ENCODE data around the gene CYB561.
A peak's percentile ranks its signal among the peaks of the same experiment; 100 is the strongest.

CYB561 gene

GRCh38 chr17:63431939-63432804, 13.9 kb downstream of the CYB561 start:
- no peak for DNase-seq

- DNase-seq = no peak
These were observed 14.5 kb downstream of the CYB561 start for GRCh38 chr17:63431618-63431938.

- DNase-seq = no peak
These were observed 15.9 kb downstream of the CYB561 start for GRCh38 chr17:63430223-63430622.

GRCh38 chr17:63429766-63430165, 16.3 kb downstream of the CYB561 start:
- no peak for DNase-seq

- DNase-seq = no peak
These were observed 19.2 kb downstream of the CYB561 start for GRCh38 chr17:63426917-63427308.

GRCh38 chr17:63426041-63426916, 19.8 kb downstream of the CYB561 start:
- DNase-seq = no peak

GRCh38 chr17:63425483-63425882, 20.6 kb downstream of the CYB561 start:
- DNase-seq = peak; percentile 74

GRCh38 chr17:63423963-63424362, 22.1 kb downstream of the CYB561 start:
- DNase-seq = no peak

GRCh38 chr17:63423251-63423950, 22.7 kb downstream of the CYB561 start:
- no peak for DNase-seq

- no peak for DNase-seq
These were observed 24.1 kb downstream of the CYB561 start for GRCh38 chr17:63421681-63422645.

GRCh38 chr17:63420868-63421680, 25.0 kb downstream of the CYB561 start:
- no peak for DNase-seq

GRCh38 chr17:63419949-63420867, 25.9 kb downstream of the CYB561 start:
- no peak for DNase-seq

- DNase-seq = no peak
These were observed 26.7 kb downstream of the CYB561 start for GRCh38 chr17:63419398-63419797.

GRCh38 chr17:63418540-63418939, 27.6 kb downstream of the CYB561 start:
- DNase-seq = no peak

- DNase-seq = no peak
These were observed 31.9 kb downstream of the CYB561 start for GRCh38 chr17:63414222-63414621.

- no peak for DNase-seq
These were observed 33.0 kb downstream of the CYB561 start for GRCh38 chr17:63413128-63413527.

GRCh38 chr17:63412234-63412633, 33.9 kb downstream of the CYB561 start:
- no peak for DNase-seq

- DNase-seq = no peak
These were observed 38.3 kb downstream of the CYB561 start for GRCh38 chr17:63407741-63408330.

GRCh38 chr17:63406689-63407330, 39.3 kb downstream of the CYB561 start:
- peak; percentile 85 for DNase-seq

Measured in inflammatory macrophage treated with lipopolysaccharide for 4 hours (primary cell).